Stimulated activated naive CD8-positive, alpha-beta T cell treated with anti-CD3 and anti-CD28 coated beads, Interleukin-15, amount 100 ng/mL, for 72 hours (primary cell): ENCODE measurements around the gene LMF1.

ENCODE experiments used
- ATAC-seq: fragments of 150-1000 bp; cut with Tn5 transposase; 2 replicates; pipeline ENCODE4 v1.10.0; 2021; ENCODE audit warnings: mild to moderate bottlenecking, moderate library complexity
- DNase-seq, 2 donors: peaks; one replicate each; pipeline ENCODE4 v3.0.0; 2021 to 2022
- H3K27ac Mint-ChIP-seq, 2 donors: one replicate each; pipeline ENCODE4 v1.8.0; 2022; ENCODE audit warnings: mild to moderate bottlenecking in 2 of 2, mixed read lengths in 2 of 2, moderate library complexity in 2 of 2
- H3K27me3 Mint-ChIP-seq: one replicate; pipeline ENCODE4 v1.8.0; 2022; ENCODE audit warnings: mixed read lengths
- H3K4me1 Mint-ChIP-seq: one replicate; pipeline ENCODE4 v1.8.0; 2022; ENCODE audit warnings: mild to moderate bottlenecking, mixed read lengths
- H3K4me3 Mint-ChIP-seq, 2 donors: one replicate each; pipeline ENCODE4 v1.8.0; 2022; ENCODE audit warnings: mild to moderate bottlenecking in 2 of 2, mixed read lengths in 2 of 2, moderate library complexity in 1 of 2
- H3K9me3 Mint-ChIP-seq, 2 donors: one replicate each; pipeline ENCODE4 v1.8.0; 2022; ENCODE audit warnings: mixed read lengths in 2 of 2

LMF1 gene

DNA sequence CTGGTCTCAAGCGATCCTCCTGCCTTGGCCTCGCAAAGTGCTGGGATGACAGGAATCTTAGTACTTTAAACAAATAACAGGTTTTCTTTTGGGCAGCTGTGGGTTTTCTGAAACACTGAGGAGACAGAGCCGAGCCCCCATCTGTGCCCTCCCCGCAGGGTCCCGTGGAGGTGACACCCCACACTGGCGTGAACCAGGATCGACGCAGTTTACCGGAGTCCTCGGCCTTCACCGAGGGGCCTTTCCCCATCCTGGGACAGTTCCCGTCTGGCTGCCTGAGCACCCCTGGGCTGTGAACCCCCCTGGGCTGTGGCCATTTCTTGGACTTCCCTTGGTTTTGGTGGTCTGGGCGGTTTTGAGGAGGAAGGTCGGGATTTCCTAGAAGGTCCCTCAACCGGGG is 154.9 kb downstream of the LMF1 start:
- DNase-seq (no peak), ATAC-seq (no peak)
- Mint-ChIP-seq H3K4me3 (no peak overlapping the region), H3K27me3 (peaks cover 27% of the 10 kb centered on the region), H3K27ac (no peak overlapping the region), H3K4me1 (peaks cover 18% of the 10 kb centered on the region), H3K9me3 (no peaks in the 10 kb centered on the region)

DNA sequence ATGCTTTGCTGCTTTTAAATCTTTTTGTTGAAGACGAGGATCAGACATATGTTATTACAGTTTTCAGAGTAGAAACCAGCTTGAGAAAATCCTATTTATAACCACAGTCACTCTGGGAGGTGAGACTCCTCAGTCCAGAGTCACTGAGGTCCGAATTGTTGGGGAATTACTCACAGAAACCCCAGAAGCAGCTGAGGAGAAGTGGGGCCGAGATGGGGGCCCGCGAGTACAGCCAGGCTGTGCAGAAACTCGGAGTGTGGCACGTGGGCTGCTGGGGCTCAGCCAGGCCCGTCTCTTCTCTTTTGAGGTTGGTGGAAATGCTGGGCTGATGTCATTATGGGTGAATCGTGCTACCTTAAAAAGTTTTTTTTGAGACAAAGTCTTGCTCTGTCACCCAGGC is 155.8 kb downstream of the LMF1 start:
- DNase-seq: no peak
- H3K27ac Mint-ChIP-seq: no peak overlapping the region
- H3K4me1 Mint-ChIP-seq: peaks cover 23% of the 10 kb centered on the region
- no peak for ATAC-seq
- no peak overlapping the region for H3K4me3 Mint-ChIP-seq
- H3K9me3 Mint-ChIP-seq: no peaks in the 10 kb centered on the region
- H3K27me3 Mint-ChIP-seq: peaks cover 22% of the 10 kb centered on the region

DNA sequence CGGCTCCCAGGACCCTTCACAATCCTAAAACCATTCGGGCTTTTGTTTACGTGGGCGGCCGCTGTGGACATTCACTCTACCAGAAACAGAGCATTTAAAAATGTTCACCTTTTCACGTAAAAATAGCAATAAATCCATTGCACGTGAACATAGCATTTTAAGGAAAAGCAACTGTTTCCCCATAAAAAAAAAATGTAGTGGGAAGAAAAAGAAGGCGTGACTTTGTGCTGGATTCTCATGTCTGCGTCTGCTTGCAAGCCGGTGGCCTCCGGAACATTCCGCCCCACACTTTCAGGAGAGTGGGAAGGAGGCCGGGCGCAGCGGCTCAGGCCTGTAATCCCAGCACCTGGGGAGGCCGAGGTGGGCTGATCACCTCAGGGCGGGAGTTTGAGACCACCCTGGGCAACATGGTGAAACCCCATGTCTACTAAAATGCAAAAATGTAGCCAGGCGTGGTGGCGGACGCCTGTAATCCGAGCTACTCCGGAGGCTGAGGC is 156.8 kb downstream of the LMF1 start:
- ATAC-seq: no peak
- H3K9me3 Mint-ChIP-seq: no peaks in the 10 kb centered on the region
- H3K4me3 Mint-ChIP-seq: no peak overlapping the region
- peaks cover 27% of the 10 kb centered on the region for H3K4me1 Mint-ChIP-seq
- H3K27me3 Mint-ChIP-seq: peaks cover 15% of the 10 kb centered on the region
- no peak for DNase-seq
- H3K27ac Mint-ChIP-seq: no peak overlapping the region

GRCh38 chr16:813204-813915 is 157.4 kb downstream of the LMF1 start:
- Mint-ChIP-seq H3K27ac (no peak overlapping the region), H3K9me3 (no peaks in the 10 kb centered on the region), H3K27me3 (peaks cover 15% of the 10 kb centered on the region), H3K4me3 (peak overlapping the region in 1 of 2 donors; percentile 59), H3K4me1 (peaks cover 33% of the 10 kb centered on the region)
- ATAC-seq: peak; percentile 87
- DNase-seq: peak; percentile 57 to 61

DNA sequence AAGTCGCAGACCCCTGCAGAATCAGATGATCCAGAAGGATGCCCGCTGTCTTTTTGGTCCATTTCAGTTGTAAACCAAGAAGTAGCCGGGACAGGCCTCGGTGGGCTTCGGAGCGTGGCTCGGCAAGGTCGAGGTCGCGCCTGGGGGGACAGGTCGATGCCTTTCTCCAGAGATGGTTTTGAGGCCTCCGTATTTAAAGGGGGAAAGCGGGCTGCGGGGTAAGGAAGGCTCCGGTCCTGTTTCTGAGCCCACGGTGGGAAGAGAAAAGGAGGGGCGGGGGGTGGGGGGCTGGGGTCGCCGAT is 162.7 kb downstream of the LMF1 start:
- Mint-ChIP-seq H3K9me3 (no peaks in the 10 kb centered on the region), H3K27me3 (peaks cover 12% of the 10 kb centered on the region), H3K4me1 (peaks cover 47% of the 10 kb centered on the region), H3K27ac (peak overlapping the region; percentile 97), H3K4me3 (peak overlapping the region; percentile 97 to 99)
- no peak for ATAC-seq
- DNase-seq: no peak

DNA sequence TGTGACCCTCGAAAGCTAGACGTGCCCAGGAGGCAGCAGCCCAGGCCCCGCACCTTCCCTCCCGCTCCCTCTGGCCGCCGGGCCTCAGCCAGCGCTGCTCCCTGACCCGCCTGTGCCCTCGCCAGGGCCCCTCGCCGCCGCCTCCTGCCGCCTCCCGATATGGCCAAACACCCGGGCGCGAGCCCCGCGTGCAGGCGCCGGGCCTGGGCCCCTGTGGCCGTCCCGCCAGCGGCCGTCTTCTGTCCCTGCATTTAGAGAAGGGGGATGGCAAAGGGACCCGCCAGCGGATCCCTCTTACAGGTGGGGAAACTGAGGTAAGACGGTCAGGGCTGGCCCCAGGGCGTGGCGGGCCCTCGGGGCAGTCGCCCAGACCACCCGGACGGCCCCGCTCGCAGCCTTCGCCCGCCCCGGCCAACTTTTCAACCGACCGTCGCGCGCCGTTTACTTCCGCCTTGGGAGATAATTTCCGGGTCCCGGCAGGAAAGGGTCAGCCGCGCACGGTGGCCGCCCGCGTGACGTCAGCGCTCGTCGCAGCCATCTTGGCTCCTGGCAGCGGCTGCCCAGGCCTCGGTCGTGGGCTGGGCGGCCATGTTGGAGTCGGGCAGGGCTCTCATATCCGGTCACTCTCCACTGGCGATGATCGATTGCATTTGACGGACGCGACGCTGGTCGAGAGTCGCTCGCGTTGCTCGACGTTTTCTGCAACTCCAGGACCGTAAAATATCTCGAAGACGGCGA is 163.3 kb downstream of the LMF1 start:
- Mint-ChIP-seq H3K4me1 (peaks cover 43% of the 10 kb centered on the region), H3K4me3 (peak overlapping the region; percentile 97 to 99)

DNA sequence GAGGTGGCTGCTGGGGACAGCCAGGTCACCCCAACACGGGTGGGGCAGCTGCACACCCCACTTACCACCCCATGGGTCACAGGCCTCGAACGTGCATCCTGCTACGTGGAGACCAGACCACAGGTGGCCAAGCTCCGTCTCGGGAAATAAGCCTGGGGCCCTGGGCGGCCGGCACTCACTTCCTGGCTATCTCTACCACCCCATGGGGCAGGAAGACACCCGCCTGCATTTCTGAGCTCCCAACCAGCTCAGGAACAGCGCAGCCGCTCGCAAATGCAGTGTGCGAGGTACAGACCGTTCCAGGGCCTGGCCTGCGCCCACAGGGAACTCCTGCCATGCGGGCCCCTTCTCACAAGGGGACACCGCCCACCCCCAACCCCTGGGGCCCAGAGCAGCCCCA is 165.3 kb downstream of the LMF1 start:
- no peak for DNase-seq
- Mint-ChIP-seq H3K27me3 (peaks cover 33% of the 10 kb centered on the region), H3K4me1 (peaks cover 42% of the 10 kb centered on the region), H3K27ac (no peak overlapping the region), H3K4me3 (no peak overlapping the region), H3K9me3 (no peaks in the 10 kb centered on the region)
- no peak for ATAC-seq

More for the DNA sequence above, 163.3 kb downstream of the LMF1 start:
- Mint-ChIP-seq H3K27ac (peak overlapping the region; percentile 97), H3K27me3 (peaks cover 13% of the 10 kb centered on the region), H3K9me3 (no peaks in the 10 kb centered on the region)
- DNase-seq: peak; percentile 80 to 89
- peak; percentile 96 for ATAC-seq

DNA sequence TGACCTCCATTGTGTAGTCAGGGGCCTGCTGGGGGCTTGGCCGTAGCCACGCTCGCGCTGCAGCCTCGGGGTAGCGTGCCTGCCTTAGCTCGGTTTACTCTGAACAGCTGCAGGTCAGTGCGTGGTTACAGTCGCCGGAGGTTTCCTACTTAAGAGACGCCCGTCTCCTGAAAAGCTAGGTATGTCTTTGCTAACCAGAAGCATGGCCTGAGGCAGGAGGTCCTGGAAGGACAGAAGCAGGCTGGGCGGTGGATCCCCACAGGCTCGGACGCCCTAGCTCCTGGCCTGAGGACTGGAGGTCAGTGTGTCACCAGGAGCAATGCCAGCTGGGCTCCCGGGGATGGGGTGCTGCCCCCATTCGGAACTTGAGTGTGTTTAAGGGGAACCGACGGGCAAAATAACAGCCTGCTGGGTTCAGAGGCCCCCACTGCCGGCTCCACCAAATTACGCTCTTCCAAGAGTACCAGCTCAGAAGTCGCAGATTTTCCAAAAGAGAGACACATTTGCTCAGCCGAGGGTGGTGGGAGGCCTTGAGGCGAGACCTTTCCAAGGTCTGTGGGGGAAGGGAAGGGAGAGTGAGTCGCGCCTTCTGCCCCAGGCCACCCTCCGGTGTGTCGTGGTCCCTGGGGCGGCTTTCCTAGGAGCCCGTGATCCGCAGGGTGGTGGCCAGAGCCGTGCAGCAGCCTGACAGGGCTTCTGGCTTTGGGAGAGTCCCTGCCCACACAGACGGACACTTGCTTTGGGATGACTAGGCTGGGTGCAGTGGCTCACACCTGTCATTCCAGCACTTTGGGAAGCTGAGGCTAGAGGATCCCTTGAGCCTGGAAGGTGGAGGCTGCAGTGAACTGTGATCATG is 166.4 kb downstream of the LMF1 start:
- DNase-seq (no peak), ATAC-seq (no peak)
- Mint-ChIP-seq H3K4me3 (no peak overlapping the region), H3K4me1 (peaks cover 34% of the 10 kb centered on the region), H3K27me3 (peaks cover 38% of the 10 kb centered on the region), H3K27ac (no peak overlapping the region), H3K9me3 (no peaks in the 10 kb centered on the region)

GRCh38 chr16:803754-804080 is 167.1 kb downstream of the LMF1 start:
- Mint-ChIP-seq H3K27ac (no peak overlapping the region), H3K9me3 (no peaks in the 10 kb centered on the region), H3K4me1 (peaks cover 27% of the 10 kb centered on the region), H3K4me3 (no peak overlapping the region), H3K27me3 (peaks cover 41% of the 10 kb centered on the region)
- no peak for DNase-seq
- no peak for ATAC-seq
